NCI-H748 (cell line): ENCODE data around the gene TM6SF1.
"Not testable (repeated sequence)": the region's sequence is repeated elsewhere in the genome, so short reads cannot be mapped to it uniquely, and the experiment has no call there.

Experiments
- DNase-seq: peaks from one replicate; lab custom pipeline; 2025; ENCODE audit not compliant: unreplicated experiment; lab: John Stamatoyannopoulos, UW

Gene TM6SF1

GRCh38 chr15:83115410-83115809 is 8.0 kb downstream of the TM6SF1 start:
- no peak for DNase-seq

DNA sequence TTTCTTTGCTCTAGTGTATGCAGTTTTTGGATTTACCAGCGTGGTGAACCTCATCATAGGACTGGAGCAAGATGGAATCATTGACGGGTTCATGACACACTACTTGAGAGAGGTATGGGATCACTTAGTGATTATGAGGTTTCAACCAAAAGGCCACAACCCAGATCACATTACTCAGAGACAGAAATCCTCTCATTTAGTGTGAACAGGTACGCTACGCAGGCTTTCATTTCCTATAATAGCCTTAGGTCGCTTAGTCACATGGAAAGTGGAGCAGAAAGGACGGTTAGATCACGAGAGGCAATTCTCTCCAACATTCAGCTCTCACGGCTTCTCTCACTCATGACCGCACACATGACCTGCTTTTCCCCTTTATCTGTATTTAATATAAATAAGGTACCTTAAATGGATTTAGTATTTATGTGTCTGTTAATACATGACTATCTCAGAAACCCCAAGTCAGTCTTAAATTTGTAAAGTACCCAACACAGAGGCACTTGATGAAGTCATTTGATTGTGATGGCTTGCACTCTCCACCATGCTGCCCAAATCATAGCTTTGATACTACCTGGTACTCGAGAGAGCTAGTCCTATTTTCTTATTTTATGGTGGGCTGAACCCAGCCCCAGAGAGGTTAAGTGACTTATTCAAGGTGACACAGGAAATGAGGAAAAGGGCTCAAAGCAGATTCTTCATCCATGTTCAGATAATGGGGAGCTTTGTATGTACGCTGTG is 8.6 kb downstream of the TM6SF1 start:
- DNase-seq, result no peak

GRCh38 chr15:83118291-83118827 is 10.9 kb downstream of the TM6SF1 start:
- no peak for DNase-seq

GRCh38 chr15:83118968-83119367 is 11.5 kb downstream of the TM6SF1 start:
- no peak for DNase-seq

DNA sequence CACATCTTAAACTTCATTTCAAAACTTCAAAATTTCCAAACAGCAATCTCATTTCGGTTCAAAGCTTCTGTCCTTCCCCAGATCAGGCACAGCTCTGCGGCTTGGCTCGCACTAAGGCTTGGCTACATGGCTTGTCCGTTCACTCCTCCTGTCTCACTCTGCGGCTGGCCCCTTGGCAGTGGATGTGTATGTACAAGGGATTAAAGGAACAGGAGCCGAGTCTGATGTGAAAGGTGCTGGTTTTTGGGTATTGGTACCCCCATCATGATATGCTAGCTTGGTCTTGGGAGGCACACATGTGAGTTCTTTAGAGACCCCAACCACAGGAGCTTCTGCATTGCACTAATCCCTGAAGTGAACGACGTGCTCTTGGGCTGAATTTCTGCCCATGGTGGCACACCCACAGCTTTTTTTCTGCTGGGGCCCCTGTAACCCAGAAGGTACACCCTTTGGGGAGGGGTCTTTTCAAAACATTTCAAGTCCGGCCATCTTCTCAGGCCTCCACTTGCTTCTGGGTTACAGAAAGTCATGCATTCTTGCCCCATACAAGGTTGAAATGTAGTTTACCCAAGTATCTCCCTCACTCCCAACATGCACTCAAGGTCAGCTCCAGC is 12.6 kb downstream of the TM6SF1 start:
- no peak for DNase-seq

DNA sequence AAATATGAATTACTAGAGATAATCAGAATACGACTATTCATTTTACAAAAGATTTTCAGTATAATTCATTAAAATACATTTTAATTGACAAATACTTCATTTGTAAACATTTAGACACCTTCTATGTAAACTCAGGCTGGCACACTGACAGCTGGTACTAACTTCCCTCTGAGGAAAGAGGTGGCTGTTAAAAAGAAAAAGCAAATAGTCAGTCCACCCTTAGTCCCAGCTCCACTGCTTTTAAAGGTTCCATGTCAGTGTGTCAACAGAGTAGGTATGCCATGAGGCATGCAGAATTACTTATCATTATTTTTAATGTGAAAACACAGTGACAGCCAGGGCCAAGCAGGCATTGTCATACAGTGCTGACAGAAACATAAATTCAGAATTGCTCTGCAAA is 16.1 kb downstream of the TM6SF1 start:
- no peak for DNase-seq

- DNase-seq, result no peak
These were observed 20.2 kb downstream of the TM6SF1 start for GRCh38 chr15:83127547-83128150.

- DNase-seq, result no peak
These were observed 22.3 kb downstream of the TM6SF1 start for GRCh38 chr15:83129791-83130190.

DNA sequence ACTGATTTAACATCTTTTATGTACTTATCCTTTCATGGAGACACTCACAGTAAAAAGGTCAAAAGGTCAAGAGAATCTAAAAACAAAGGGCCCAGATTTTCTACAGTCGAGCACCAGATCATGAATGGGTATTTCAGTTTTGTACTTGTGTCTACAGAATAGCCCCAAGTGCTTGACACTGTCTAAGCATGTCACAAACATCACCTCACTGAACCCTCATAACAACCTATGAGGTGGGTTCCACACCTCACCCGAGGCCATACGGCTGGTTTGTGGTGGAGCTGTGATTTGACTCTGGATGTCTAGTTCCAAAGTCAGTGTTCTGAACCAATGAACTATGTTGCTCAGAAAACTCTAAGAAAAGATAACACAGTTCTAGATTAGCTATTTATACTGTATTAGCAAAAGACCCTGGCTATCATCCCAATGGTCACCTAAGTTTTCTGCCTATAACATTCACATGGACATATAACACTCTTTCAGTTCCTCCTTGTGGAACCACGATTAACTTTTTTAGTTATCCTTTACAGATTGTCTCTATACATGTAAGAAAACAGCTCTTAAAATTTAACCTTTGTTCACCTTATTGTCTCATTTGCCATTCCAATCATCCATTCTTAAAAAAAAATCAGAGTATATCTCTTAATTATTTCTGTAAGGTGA is 25.5 kb downstream of the TM6SF1 start:
- DNase-seq, result no peak

DNA sequence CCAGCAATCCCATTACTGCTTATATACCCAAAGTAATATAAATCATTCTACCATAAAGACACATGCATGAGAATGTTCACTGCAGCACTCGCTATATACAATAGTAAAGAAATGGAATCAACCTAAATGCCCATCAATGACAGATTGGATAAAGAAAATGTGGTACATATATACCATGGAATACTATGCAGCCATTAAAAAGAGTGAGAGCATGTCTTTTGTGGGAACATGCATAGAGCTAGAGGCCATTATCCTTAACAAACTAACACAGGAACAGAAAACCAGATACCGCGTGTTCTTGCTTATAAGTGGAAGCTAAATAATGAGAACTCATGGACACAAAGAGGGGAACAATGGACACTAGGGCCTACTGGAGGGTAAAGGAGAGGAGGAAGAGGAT is 34.7 kb downstream of the TM6SF1 start:
- DNase-seq, result not testable (repeated sequence)

- DNase-seq, result no peak
These were observed 37.3 kb downstream of the TM6SF1 start for GRCh38 chr15:83144771-83145170.

DNA sequence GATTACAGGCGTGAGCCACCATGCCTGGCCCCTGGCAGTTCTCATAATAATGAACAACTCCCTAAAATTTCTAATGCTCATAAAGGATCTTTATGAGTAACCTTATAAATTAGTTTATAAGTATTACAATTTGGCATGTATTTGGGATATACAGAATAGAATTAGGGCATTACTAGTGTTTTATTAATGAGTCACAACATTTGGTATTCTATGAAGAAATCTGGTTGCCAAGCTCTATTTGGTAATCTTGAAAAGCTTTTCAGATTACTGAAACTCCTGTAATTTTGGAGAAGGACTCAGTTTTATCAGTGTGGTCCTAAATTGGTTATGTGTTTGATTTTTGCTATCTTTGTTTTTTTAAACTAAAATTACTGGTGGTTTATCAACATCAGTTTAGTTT is 45.8 kb downstream of the TM6SF1 start:
- DNase-seq, result no peak

- DNase-seq, result no peak
These were observed 48.5 kb downstream of the TM6SF1 start for GRCh38 chr15:83155942-83156341.

DNA sequence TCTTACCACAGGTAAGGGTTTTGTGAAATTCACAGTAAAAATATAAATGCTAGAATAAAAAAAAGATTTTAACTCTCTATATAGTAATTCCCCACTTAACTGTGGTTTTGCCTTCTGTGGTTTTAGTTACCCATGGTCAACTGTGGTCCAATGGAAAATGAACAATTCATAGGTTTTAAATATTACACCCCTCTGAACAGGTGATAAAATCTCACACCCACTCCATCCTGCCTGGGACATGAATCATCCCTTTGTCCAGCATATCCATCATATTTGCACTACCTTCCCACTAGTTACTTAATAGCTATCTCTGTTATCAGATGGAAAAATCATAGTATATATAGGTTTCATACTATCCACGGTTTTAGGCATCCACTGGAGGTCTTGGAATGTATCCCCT is 50.9 kb downstream of the TM6SF1 start:
- no peak for DNase-seq

- no peak for DNase-seq
These were observed 53.3 kb downstream of the TM6SF1 start for GRCh38 chr15:83160741-83161140.

DNA sequence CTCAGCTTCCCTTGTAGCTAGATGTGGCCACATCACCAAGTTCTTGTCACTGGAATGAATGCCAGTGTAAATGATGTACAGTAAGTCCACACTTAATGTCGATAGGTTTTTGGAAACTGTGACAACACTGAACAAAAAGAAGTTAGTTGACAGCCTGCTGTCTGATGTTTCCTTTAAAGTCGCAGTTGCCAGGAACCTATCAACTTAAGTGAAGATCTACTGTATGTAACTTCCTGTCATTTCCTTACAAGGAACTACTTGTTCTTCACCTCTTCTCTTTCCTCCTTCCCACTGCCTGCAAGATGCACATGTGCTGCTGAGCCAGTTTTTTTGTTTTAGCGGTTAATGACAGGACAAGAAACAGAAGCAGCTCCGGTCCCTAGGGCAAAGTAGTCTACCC is 55.6 kb downstream of the TM6SF1 start:
- no peak for DNase-seq

DNA sequence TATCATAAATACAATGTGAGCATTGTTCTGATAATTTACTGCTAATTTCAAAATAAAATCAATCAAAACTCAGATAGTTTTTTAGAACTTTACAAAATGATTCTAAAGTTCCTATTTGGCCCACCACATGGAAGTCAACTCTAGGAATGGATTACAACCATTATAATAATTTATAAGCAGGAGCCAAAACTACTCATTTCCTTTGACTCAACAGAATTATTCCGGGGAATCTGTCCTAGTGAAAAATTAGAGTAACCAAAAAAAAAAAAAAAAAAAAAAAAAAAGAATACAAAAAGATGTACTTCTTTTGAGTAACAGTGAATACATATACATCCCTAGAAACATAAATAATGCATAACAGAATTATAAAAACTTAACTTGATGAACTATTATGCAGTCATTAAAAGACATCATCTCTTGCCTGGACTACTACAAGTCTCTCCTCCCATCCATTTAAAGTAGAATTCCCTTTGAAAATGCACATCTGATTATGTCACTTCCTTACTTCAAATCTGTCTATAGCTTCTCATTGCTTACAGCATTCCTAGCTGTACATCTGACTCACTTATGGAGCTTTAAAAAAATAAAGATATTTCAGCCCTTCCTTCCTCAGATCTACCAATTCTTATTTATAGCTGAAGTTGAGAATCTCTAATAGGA is 56.8 kb downstream of the TM6SF1 start:
- DNase-seq, result no peak

- DNase-seq, result no peak
These were observed 57.4 kb downstream of the TM6SF1 start for GRCh38 chr15:83164771-83165404.

- no peak for DNase-seq
These were observed 58.8 kb downstream of the TM6SF1 start for GRCh38 chr15:83166218-83166617.

DNA sequence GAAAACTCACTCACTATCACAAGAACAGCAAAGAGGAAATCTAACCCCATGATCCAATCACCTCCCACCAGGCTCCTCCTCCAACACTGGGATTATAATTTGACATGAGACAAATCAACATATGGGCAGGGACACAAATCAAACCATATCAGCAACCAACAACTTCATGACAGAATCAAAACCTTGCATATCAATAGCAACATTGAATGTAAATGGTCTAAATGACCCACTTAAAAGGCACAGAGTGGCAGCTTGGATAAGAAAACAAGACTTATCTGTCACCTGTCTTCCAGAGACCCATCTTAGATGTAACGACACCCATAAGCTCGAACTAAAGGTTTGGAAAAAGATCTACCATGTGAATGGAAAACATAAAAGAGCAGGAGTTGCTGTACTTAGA is 59.4 kb downstream of the TM6SF1 start:
- no peak for DNase-seq

DNA sequence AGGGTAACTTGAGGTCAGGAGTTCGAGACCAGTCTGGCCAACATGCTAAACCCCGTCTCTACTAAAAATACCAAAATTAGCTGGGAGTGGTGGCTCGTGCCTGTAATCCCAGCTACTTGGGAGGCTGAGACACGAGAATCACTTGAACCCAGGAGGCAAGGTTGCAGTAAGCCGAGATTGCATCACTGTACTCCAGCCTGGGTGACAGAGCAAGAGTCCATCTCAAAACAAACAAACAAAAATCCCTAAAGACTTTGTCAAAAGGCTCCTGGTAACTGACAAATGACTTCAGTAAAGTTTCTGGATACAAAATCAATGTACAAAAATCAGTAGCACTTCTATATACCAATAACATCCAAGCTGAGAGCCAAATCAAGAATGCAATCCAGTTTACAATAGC is 62.1 kb downstream of the TM6SF1 start:
- not testable (repeated sequence) for DNase-seq
